HepG2 (cell line): Measurements from ENCODE around the gene COMT. TPM values are rescaled to one million over a fixed set of nuclear protein-coding genes. Genes with fewer than 3 reads are reported as not detected.

Experiments
- ATM ChIP-seq: fragments of 450-650 bp; IDR thresholded peaks from 2 replicates; pipeline ENCODE4 v1.7.1; 2017; ENCODE audit warnings: mild to moderate bottlenecking, borderline replicate concordance
- ATRX ChIP-seq: sonication (generic); formaldehyde crosslinking; IDR thresholded peaks from 2 replicates; pipeline ENCODE4 v1.4.0; 2020; ENCODE audit warnings: missing genetic modification reagents, borderline replicate concordance
- DNMT1 ChIP-seq: sonication (generic); formaldehyde crosslinking; IDR thresholded peaks from 2 replicates; pipeline ENCODE4 v1.5.1; 2020; ENCODE audit warnings: mild to moderate bottlenecking, missing genetic modification reagents
- FOXC1 ChIP-seq: sonication (generic); formaldehyde crosslinking; IDR thresholded peaks from 2 replicates; pipeline ENCODE4 v1.8.0; 2022; ENCODE audit warnings: mild to moderate bottlenecking, missing genetic modification reagents, borderline replicate concordance
- HIVEP1 ChIP-seq: sonication (generic); formaldehyde crosslinking; IDR thresholded peaks from 2 replicates; pipeline ENCODE4 v1.4.0; 2020; ENCODE audit warnings: mild to moderate bottlenecking, missing genetic modification reagents
- KLF9 ChIP-seq: IDR thresholded peaks from 2 replicates; pipeline ENCODE4 v1.6.1; 2016; ENCODE audit warnings: low read depth
- PHB2 ChIP-seq: fragments of 450-650 bp; IDR thresholded peaks from 2 replicates; pipeline ENCODE4 v1.6.1; 2018; ENCODE audit not compliant: partially characterized antibody
- PLRG1 ChIP-seq: fragments of 450-650 bp; conservative IDR thresholded peaks from 2 replicates; pipeline ENCODE4 v1.6.1; 2016
- POLR2G ChIP-seq: fragments of 200-400 bp; formaldehyde crosslinking; IDR thresholded peaks from 2 replicates; pipeline ENCODE4 v1.6.1; 2018; ENCODE audit warnings: mild to moderate bottlenecking, low read depth, low read length, moderate library complexity
- ZNF501 ChIP-seq: sonication (generic); formaldehyde crosslinking; IDR thresholded peaks from 2 replicates; pipeline ENCODE4 v1.5.1; 2020; ENCODE audit warnings: mild to moderate bottlenecking, moderate library complexity, missing genetic modification reagents
- ZNF761 ChIP-seq: sonication (generic); formaldehyde crosslinking; conservative IDR thresholded peaks from 2 replicates; pipeline ENCODE4 v1.4.0; 2020; ENCODE audit warnings: mild to moderate bottlenecking, missing genetic modification reagents
- ZNF839 ChIP-seq: sonication (generic); formaldehyde crosslinking; IDR thresholded peaks from 2 replicates; pipeline ENCODE4 v1.4.0; 2020; ENCODE audit warnings: missing genetic modification reagents, mild to moderate bottlenecking, borderline replicate concordance
- polyA plus RNA-seq, 8 experiments: library from polyadenylated mRNA; depleted of rRNA in 3 of 8; stranded (reverse) in 7 of 8; unstranded in 1 of 8; fragments of >200 nt; fragmentation: Illumina TruSeq in 4 of 8; extraction: Trizol in 4 of 8; gene quantifications; 2 replicates each; pipeline versions ENCODE4 v1.2.1 to v1.2.3, GENCODE V29; 2011 to 2016; ENCODE audit warnings: low read depth in 4 of 8, missing spikeins in 1 of 8, mixed read lengths in 1 of 8; ENCODE audit not compliant: insufficient read depth in 1 of 8
- total RNA-seq, 5 experiments: library from RNA; depleted of rRNA; stranded (reverse); fragments of >200 nt; fragmentation: Illumina TruSeq; extraction: Trizol; gene quantifications; 2 replicates each; pipeline ENCODE4 v1.2.3, GENCODE V29; 2016; ENCODE audit warnings: low read depth in 1 of 5
- TF ChIP-seq, protein P1 (sequence below): sonication (generic); formaldehyde crosslinking; IDR thresholded peaks from 2 replicates; pipeline ENCODE4 v1.9.0; 2021; ENCODE audit warnings: missing genetic modification reagents, mild to moderate bottlenecking, borderline replicate concordance
- TF ChIP-seq, protein P2 (sequence below): sonication (generic); formaldehyde crosslinking; IDR thresholded peaks from 2 replicates; pipeline ENCODE4 v1.4.0; 2020; ENCODE audit warnings: missing genetic modification reagents
- TF ChIP-seq, protein P3 (sequence below): sonication (generic); formaldehyde crosslinking; IDR thresholded peaks from 2 replicates; pipeline ENCODE4 v1.5.1; 2020; ENCODE audit warnings: missing genetic modification reagents, mild to moderate bottlenecking, borderline replicate concordance
- TF ChIP-seq, protein P4 (sequence below): sonication (generic); formaldehyde crosslinking; IDR thresholded peaks from 2 replicates; pipeline ENCODE4 v1.4.0; 2020; ENCODE audit warnings: missing genetic modification reagents

COMT gene
- total and polyA plus RNA-seq, 2 of the 13 experiments (the other 11 are each of a cell fraction or from before 2014, with no cell fraction given): 156 to 162 TPM

DNA sequence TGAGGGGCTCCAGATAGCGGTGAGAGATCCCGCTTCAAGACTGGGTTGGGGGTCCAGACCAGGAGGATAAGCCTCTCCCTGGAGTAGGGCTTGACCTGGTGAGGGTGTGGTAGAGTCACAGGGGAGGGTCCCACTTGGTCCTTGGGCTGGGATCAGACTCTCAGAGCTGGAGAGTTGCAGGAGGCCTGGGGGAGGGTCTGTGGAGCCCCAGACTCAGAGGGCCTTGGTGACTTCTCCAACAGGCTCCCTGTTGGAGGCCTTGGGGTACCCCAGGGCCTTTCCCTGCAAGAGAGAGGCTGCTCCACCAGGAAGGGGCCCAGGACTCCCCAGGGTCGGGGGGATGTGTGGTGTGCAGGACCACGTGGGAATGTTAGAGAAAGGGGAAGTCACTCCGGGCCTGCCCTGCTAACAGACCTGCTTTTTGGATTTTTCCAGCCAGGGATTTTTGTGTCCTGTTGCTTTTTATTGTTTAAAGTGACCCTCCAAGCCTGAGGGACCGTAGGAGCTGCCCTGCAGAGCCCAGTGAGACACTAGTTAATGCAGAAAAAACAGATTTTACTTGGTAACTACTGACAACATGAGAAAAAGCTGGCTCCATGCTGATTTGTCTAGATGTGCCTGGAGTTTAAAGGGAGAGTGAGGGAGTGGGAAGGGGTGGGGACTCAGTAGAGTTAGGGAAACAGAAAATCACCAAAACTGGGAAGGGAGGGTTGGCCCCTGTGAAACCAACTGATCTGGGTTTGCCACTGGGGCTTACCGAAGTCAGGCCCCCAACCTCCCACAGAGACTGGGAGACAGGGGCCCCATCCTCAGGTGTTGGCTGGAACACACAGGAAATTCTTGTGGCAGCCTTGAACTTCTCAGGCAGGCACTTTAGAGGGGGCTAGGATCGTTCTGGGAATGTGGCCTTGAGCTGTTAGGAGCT, 847 bp downstream of the COMT start (continued):
- TF ChIP-seq, protein P1, sequence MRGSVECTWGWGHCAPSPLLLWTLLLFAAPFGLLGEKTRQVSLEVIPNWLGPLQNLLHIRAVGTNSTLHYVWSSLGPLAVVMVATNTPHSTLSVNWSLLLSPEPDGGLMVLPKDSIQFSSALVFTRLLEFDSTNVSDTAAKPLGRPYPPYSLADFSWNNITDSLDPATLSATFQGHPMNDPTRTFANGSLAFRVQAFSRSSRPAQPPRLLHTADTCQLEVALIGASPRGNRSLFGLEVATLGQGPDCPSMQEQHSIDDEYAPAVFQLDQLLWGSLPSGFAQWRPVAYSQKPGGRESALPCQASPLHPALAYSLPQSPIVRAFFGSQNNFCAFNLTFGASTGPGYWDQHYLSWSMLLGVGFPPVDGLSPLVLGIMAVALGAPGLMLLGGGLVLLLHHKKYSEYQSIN (CRISPR knock-in tag): no peak
- TF ChIP-seq, protein P2, sequence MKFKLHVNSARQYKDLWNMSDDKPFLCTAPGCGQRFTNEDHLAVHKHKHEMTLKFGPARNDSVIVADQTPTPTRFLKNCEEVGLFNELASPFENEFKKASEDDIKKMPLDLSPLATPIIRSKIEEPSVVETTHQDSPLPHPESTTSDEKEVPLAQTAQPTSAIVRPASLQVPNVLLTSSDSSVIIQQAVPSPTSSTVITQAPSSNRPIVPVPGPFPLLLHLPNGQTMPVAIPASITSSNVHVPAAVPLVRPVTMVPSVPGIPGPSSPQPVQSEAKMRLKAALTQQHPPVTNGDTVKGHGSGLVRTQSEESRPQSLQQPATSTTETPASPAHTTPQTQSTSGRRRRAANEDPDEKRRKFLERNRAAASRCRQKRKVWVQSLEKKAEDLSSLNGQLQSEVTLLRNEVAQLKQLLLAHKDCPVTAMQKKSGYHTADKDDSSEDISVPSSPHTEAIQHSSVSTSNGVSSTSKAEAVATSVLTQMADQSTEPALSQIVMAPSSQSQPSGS (CRISPR knock-in tag): no peak; the same call in 1 of the 2 replicates
- TF ChIP-seq DNMT1 (CRISPR knock-in tag) (no peak), PLRG1 (no peak), FOXC1 (CRISPR knock-in tag) (no peak), PHB2 (no peak), KLF9 (CRISPR knock-in tag) (no peak), ATRX (CRISPR knock-in tag) (no peak), POLR2G (0 out of 2 replicates have a peak, but pooled peaks have one; percentile 40), HIVEP1 (no peak), ZNF501 (CRISPR knock-in tag) (peak; percentile 51), ATM (no peak), ZNF839 (CRISPR knock-in tag) (no peak), ZNF761 (CRISPR knock-in tag) (no peak)
- TF ChIP-seq, protein P3, sequence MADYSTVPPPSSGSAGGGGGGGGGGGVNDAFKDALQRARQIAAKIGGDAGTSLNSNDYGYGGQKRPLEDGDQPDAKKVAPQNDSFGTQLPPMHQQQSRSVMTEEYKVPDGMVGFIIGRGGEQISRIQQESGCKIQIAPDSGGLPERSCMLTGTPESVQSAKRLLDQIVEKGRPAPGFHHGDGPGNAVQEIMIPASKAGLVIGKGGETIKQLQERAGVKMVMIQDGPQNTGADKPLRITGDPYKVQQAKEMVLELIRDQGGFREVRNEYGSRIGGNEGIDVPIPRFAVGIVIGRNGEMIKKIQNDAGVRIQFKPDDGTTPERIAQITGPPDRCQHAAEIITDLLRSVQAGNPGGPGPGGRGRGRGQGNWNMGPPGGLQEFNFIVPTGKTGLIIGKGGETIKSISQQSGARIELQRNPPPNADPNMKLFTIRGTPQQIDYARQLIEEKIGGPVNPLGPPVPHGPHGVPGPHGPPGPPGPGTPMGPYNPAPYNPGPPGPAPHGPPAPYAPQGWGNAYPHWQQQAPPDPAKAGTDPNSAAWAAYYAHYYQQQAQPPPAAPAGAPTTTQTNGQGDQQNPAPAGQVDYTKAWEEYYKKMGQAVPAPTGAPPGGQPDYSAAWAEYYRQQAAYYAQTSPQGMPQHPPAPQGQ (CRISPR knock-in tag): no peak
- TF ChIP-seq, protein P4, sequence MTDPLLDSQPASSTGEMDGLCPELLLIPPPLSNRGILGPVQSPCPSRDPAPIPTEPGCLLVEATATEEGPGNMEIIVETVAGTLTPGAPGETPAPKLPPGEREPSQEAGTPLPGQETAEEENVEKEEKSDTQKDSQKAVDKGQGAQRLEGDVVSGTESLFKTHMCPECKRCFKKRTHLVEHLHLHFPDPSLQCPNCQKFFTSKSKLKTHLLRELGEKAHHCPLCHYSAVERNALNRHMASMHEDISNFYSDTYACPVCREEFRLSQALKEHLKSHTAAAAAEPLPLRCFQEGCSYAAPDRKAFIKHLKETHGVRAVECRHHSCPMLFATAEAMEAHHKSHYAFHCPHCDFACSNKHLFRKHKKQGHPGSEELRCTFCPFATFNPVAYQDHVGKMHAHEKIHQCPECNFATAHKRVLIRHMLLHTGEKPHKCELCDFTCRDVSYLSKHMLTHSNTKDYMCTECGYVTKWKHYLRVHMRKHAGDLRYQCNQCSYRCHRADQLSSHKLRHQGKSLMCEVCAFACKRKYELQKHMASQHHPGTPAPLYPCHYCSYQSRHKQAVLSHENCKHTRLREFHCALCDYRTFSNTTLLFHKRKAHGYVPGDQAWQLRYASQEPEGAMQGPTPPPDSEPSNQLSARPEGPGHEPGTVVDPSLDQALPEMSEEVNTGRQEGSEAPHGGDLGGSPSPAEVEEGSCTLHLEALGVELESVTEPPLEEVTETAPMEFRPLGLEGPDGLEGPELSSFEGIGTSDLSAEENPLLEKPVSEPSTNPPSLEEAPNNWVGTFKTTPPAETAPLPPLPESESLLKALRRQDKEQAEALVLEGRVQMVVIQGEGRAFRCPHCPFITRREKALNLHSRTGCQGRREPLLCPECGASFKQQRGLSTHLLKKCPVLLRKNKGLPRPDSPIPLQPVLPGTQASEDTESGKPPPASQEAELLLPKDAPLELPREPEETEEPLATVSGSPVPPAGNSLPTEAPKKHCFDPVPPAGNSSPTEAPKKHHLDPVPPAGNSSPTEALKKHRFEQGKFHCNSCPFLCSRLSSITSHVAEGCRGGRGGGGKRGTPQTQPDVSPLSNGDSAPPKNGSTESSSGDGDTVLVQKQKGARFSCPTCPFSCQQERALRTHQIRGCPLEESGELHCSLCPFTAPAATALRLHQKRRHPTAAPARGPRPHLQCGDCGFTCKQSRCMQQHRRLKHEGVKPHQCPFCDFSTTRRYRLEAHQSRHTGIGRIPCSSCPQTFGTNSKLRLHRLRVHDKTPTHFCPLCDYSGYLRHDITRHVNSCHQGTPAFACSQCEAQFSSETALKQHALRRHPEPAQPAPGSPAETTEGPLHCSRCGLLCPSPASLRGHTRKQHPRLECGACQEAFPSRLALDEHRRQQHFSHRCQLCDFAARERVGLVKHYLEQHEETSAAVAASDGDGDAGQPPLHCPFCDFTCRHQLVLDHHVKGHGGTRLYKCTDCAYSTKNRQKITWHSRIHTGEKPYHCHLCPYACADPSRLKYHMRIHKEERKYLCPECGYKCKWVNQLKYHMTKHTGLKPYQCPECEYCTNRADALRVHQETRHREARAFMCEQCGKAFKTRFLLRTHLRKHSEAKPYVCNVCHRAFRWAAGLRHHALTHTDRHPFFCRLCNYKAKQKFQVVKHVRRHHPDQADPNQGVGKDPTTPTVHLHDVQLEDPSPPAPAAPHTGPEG (CRISPR knock-in tag): no peak
